Peyer's patch (tissue), 4 donors: ENCODE results near the gene ZNF710.

Experiments
- CTCF ChIP-seq, 6 experiments: fragments of 450-650 bp in 4 of 6; fragments of 200-600 bp in 2 of 6; sonication (generic) in 1 of 6; IDR thresholded peaks; one replicate each; pipeline ENCODE4 v1.5.1; 2017 to 2019; ENCODE audit warnings: antibody characterized with exemption in 6 of 6, mild to moderate bottlenecking in 3 of 6, moderate library complexity in 1 of 6
- POLR2A ChIP-seq, 2 donors: fragments of 450-650 bp; IDR thresholded peaks; one replicate each; pipeline ENCODE4 v1.5.1; 2017; ENCODE audit warnings: antibody characterized with exemption in 2 of 2, mild to moderate bottlenecking in 2 of 2, moderate library complexity in 2 of 2

- no peak for TF ChIP-seq POLR2A (IDR thresholded peaks at IDR 0.05)
- TF ChIP-seq CTCF (IDR thresholded peaks at IDR 0.05), result no peak
These were observed 12.4 kb downstream of the ZNF710 start for GRCh38 chr15:90013503-90013937.
